K562 (cell line): ENCODE measurements around the gene PRDX6. TPM values are rescaled to one million over a fixed set of nuclear protein-coding genes. Genes with fewer than 3 reads are reported as not detected.
A peak's percentile ranks its signal among the peaks of the same experiment; 100 is the strongest.

Experiments
- ATF1 ChIP-seq, 2 experiments: fragments of 450-650 bp in 1 of 2; IDR thresholded peaks; 2 replicates each; pipeline ENCODE4 v1.6.1; 2016; ENCODE audit warnings: missing compliant biosample characterization in 1 of 2, missing genetic modification characterization in 1 of 2
- CCAR2 ChIP-seq: fragments of 200-400 bp; formaldehyde crosslinking; IDR thresholded peaks from 2 replicates; pipeline ENCODE4 v1.6.1; 2017; ENCODE audit warnings: mild to moderate bottlenecking, low read depth, low read length
- DIDO1 ChIP-seq: fragments of 450-650 bp; IDR thresholded peaks from 2 replicates; pipeline ENCODE4 v1.6.1; 2016; ENCODE audit warnings: low read depth, missing biosample characterization, missing genetic modification characterization
- ETV5 ChIP-seq: sonication (generic); formaldehyde crosslinking; IDR thresholded peaks from 2 replicates; pipeline ENCODE4 v1.4.0; 2020; ENCODE audit warnings: low read depth, mild to moderate bottlenecking, missing genetic modification reagents
- FIP1L1 ChIP-seq: fragments of 200-400 bp; formaldehyde crosslinking; IDR thresholded peaks from 2 replicates; pipeline ENCODE4 v1.6.1; 2018; ENCODE audit warnings: mild to moderate bottlenecking, low read depth, low read length; ENCODE audit not compliant: poor library complexity, severe bottlenecking
- FOXJ2 ChIP-seq: fragments of 200-800 bp; sonication (Bioruptor generic); IDR thresholded peaks from 2 replicates; pipeline ENCODE4 v1.6.1; 2016; ENCODE audit warnings: missing genetic modification characterization, missing compliant biosample characterization
- KLF1 ChIP-seq: fragments of 450-650 bp; IDR thresholded peaks from 2 replicates; pipeline ENCODE4 v1.6.1; 2016; ENCODE audit warnings: missing genetic modification characterization, missing compliant biosample characterization
- MTA2 ChIP-seq: fragments of 450-650 bp; IDR thresholded peaks from 2 replicates; pipeline ENCODE4 v1.6.1; 2016; ENCODE audit warnings: low read depth
- MTF1 ChIP-seq: fragments of 250-450 bp; sonication (Bioruptor Pico); IDR thresholded peaks from 2 replicates; pipeline ENCODE4 v1.9.0; 2021; ENCODE audit warnings: moderate library complexity, mild to moderate bottlenecking, inconsistent platforms, borderline replicate concordance
- NFATC3 ChIP-seq: fragments of 450-650 bp; IDR thresholded peaks from 2 replicates; pipeline ENCODE4 v1.6.1; 2017; ENCODE audit warnings: mild to moderate bottlenecking
- PHF8 ChIP-seq: fragments of 200-600 bp; sonication (generic); IDR thresholded peaks from 2 replicates; pipeline ENCODE4 v1.6.1; 2012; ENCODE audit warnings: mixed run types, mild to moderate bottlenecking, inconsistent platforms, low read length, moderate library complexity, borderline replicate concordance
- PRPF4 ChIP-seq: fragments of 200-400 bp; formaldehyde crosslinking; IDR thresholded peaks from one replicate; pipeline ENCODE4 v1.6.1; 2017; ENCODE audit warnings: low read length, low read depth, mild to moderate bottlenecking; ENCODE audit not compliant: insufficient read depth, poor library complexity, severe bottlenecking
- SMARCC2 ChIP-seq: fragments of 450-650 bp; IDR thresholded peaks from 2 replicates; pipeline ENCODE4 v1.6.1; 2017; ENCODE audit warnings: antibody characterized with exemption, moderate library complexity, mild to moderate bottlenecking, low read depth
- ZBTB26 ChIP-seq: fragments of 450-650 bp; formaldehyde crosslinking; IDR thresholded peaks from 2 replicates; pipeline ENCODE4 v1.4.0; 2022; ENCODE audit warnings: missing genetic modification characterization
- ZNF274 ChIP-seq: IDR thresholded peaks from 2 replicates; pipeline ENCODE4 v1.6.1; 2011; ENCODE audit warnings: low read depth, mild to moderate bottlenecking, low read length, moderate library complexity, borderline replicate concordance
- ZNF75A ChIP-seq: fragments of 450-650 bp; formaldehyde crosslinking; IDR thresholded peaks from 2 replicates; pipeline ENCODE4 v1.4.0; 2020; ENCODE audit warnings: mild to moderate bottlenecking
- polyA plus RNA-seq, 8 experiments: library from polyadenylated mRNA; depleted of rRNA in 4 of 8; stranded (reverse) in 5 of 8; unstranded in 3 of 8; fragments of >200 nt; fragmentation: Nextera tagmentation in 2 of 8; fragmentation: Illumina TruSeq in 1 of 8; extraction: Ambion mirVana in 2 of 8; extraction: Trizol in 1 of 8; gene quantifications; 2 replicates each; pipeline versions ENCODE4 v1.2.1 to v1.2.3, GENCODE V29; 2011 to 2014; ENCODE audit warnings: inconsistent platforms in 1 of 8, missing spikeins in 1 of 8
- total RNA-seq, 7 experiments: library from RNA; depleted of rRNA in 6 of 7; stranded (reverse); fragments of >200 nt in 6 of 7; fragmentation: Illumina TruSeq in 2 of 7; extraction: Trizol in 2 of 7; gene quantifications; 2 replicates each; pipeline versions ENCODE4 v1.2.1 to v1.2.3, GENCODE V29; 2011 to 2021; ENCODE audit warnings: low replicate concordance in 1 of 7
- TF ChIP-seq, protein P1 (sequence below): fragments of 450-650 bp; formaldehyde crosslinking; IDR thresholded peaks from 2 replicates; pipeline ENCODE4 v1.4.0; 2020; ENCODE audit warnings: mild to moderate bottlenecking, moderate library complexity
- TF ChIP-seq, protein P2 (sequence below): fragments of 450-650 bp; formaldehyde crosslinking; IDR thresholded peaks from 2 replicates; pipeline ENCODE4 v1.4.0; 2022; ENCODE audit warnings: mild to moderate bottlenecking, moderate library complexity
- TF ChIP-seq, protein P3 (sequence below), 2 experiments: IDR thresholded peaks; 2 replicates each; pipeline ENCODE4 v1.6.1; 2012; ENCODE audit warnings: improper control_type of control experiment in 2 of 2, low read depth in 2 of 2, low read length in 2 of 2, borderline replicate concordance in 1 of 2

PRDX6 gene
- total and polyA plus RNA-seq, 9 of the 15 experiments (the other 6 are each of a cell fraction or from before 2014, with no cell fraction given): 277 to 1,082 (median 610) TPM

- TF ChIP-seq, protein P1, sequence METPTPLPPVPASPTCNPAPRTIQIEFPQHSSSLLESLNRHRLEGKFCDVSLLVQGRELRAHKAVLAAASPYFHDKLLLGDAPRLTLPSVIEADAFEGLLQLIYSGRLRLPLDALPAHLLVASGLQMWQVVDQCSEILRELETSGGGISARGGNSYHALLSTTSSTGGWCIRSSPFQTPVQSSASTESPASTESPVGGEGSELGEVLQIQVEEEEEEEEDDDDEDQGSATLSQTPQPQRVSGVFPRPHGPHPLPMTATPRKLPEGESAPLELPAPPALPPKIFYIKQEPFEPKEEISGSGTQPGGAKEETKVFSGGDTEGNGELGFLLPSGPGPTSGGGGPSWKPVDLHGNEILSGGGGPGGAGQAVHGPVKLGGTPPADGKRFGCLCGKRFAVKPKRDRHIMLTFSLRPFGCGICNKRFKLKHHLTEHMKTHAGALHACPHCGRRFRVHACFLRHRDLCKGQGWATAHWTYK: peak; percentile 89; the same call in 1 of the 2 replicates
- TF ChIP-seq FIP1L1 (peak; percentile 77), PHF8 (peak; percentile 93; the same call in 1 of the 2 replicates), ZNF274 (no peak), SMARCC2 (no peak), MTA2 (no peak), ZNF75A (CRISPR knock-in tag) (no peak), NFATC3 (no peak), FOXJ2 (tag) (peak; percentile 58; the same call in 1 of the 2 replicates), MTF1 (CRISPR knock-in tag) (no peak), ATF1 (CRISPR knock-in tag; IDR thresholded peaks at IDR 0.05) (no peak), ATF1 (tag; IDR thresholded peaks at IDR 0.05) (peak; percentile 50), PRPF4 (peak; percentile 36), ZBTB26 (no peak), DIDO1 (tag) (no peak), ETV5 (CRISPR knock-in tag) (peak; percentile 8; the same call in 1 of the 2 replicates), CCAR2 (no peak), KLF1 (tag) (no peak)
- TF ChIP-seq, protein P2, sequence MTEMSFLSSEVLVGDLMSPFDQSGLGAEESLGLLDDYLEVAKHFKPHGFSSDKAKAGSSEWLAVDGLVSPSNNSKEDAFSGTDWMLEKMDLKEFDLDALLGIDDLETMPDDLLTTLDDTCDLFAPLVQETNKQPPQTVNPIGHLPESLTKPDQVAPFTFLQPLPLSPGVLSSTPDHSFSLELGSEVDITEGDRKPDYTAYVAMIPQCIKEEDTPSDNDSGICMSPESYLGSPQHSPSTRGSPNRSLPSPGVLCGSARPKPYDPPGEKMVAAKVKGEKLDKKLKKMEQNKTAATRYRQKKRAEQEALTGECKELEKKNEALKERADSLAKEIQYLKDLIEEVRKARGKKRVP: no peak
- TF ChIP-seq, protein P3, sequence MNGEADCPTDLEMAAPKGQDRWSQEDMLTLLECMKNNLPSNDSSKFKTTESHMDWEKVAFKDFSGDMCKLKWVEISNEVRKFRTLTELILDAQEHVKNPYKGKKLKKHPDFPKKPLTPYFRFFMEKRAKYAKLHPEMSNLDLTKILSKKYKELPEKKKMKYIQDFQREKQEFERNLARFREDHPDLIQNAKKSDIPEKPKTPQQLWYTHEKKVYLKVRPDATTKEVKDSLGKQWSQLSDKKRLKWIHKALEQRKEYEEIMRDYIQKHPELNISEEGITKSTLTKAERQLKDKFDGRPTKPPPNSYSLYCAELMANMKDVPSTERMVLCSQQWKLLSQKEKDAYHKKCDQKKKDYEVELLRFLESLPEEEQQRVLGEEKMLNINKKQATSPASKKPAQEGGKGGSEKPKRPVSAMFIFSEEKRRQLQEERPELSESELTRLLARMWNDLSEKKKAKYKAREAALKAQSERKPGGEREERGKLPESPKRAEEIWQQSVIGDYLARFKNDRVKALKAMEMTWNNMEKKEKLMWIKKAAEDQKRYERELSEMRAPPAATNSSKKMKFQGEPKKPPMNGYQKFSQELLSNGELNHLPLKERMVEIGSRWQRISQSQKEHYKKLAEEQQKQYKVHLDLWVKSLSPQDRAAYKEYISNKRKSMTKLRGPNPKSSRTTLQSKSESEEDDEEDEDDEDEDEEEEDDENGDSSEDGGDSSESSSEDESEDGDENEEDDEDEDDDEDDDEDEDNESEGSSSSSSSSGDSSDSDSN (IDR thresholded peaks at IDR 0.05; ENCODE audit: borderline replicate concordance in 1 of 2, low read depth in 2 of 2, low read length in 2 of 2): peak; percentile 72 to 89; a peak in 3 of 4 replicates
These were observed at the start of gene PRDX6 (continued) for GRCh38 chr1:173477286-173478093.
